ENCODE data around the gene POFUT2.
A peak's percentile ranks its signal among the peaks of the same experiment; 100 is the strongest.
"Not testable (repeated sequence)": the region's sequence is repeated elsewhere in the genome, so short reads cannot be mapped to it uniquely, and the experiment has no call there.

Gene POFUT2

DNA sequence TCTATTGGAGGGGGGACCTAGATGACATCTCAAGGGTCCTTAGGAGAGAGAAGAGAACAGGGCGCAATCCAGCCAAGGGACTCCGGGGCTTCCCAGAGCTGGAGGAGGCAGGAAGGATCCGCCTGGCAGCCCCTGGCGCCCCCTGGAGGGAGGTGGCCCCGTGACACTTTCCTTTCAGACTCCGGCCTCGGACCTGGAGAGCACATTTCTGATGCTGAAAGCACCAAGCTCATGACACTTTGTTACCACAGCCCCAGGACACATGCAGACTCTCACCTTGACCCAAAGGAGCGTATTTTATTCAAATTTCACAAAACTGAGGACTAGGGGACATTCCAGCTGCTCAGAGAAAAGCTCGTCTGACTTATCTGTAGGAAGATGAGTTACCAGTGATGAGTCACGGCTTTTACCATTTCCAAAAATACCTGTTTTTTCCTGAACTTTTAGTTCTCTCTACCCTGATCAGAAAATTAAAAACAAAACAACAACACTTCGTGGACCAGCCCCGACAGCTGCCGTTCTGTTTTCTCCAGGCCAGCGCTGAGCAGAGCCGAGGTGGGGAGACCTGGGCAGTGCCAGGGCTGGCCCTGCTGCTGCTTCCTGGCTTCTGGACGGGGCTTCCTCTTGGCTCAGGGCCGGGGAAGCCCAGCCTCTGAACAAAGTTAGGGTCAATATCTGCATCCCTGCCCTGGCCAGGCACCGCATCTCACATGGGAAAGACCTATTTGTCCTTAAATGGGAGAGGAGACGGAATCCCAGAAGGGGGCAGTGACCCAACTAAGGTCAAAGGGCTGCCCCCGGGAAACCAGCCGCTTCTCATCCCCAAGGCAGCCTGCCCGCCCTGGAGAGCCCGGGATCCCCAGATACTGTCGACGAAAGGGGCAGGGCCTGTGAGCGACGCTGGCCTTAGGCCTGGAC lies 21.6 kb upstream of the POFUT2 start:
- DNase-seq (ENCODE audit: low read depth): peak; percentile 83
- no peak overlapping the region for H3K4me3 ChIP-seq (ENCODE audit: low read depth, low read length)
- TF ChIP-seq, protein P1, sequence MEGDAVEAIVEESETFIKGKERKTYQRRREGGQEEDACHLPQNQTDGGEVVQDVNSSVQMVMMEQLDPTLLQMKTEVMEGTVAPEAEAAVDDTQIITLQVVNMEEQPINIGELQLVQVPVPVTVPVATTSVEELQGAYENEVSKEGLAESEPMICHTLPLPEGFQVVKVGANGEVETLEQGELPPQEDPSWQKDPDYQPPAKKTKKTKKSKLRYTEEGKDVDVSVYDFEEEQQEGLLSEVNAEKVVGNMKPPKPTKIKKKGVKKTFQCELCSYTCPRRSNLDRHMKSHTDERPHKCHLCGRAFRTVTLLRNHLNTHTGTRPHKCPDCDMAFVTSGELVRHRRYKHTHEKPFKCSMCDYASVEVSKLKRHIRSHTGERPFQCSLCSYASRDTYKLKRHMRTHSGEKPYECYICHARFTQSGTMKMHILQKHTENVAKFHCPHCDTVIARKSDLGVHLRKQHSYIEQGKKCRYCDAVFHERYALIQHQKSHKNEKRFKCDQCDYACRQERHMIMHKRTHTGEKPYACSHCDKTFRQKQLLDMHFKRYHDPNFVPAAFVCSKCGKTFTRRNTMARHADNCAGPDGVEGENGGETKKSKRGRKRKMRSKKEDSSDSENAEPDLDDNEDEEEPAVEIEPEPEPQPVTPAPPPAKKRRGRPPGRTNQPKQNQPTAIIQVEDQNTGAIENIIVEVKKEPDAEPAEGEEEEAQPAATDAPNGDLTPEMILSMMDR (conservative IDR thresholded peaks at IDR 0.05; ENCODE audit: low read depth, low read length): peak; percentile 83

DNA sequence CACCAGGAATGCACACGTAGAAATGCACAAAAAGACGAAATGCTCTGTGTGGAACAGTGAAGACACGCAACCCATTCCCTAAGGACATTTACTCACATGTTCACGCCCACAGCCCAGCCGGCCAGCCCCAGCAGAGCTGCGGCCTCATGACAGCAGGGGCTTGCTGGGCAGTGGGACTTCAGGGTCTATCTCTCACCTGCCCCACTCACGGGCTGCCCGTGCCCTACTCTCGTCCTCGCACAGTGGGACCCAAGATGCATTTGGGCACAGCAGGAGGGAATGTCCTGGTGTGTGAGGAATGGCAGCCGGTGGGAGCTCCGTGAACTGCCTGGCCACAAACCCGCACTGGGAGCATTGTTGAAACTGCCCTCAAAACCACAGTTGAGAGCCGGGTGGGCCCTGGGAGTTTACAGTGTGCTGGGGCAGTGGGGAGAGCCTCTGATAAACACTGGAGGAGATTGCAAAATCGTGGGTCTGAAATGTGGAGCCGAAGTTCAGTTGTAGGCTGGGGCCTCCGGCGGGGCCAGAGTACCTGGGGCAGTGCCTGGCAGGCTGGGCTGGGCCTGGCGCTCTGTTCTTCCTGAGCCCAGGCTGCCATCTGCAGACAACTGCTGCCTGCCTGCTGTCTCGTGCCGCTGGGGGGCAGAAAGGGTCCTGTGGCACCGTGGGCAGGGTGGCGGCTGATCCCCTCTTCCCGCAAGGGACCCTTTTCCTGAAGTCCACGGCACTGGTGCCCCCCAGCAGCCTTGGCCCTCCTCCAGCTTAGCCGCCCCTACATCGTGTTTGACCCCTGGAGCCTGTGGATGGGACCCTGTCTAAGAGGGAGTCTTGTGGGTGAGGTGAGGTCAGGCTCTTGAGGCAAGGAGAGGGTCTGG lies 20.7 kb upstream of the POFUT2 start:
- H3K4me3 ChIP-seq (ENCODE audit: low read depth, low read length): no peak overlapping the region
- DNase-seq (ENCODE audit: low read depth): peak; percentile 98
- TF ChIP-seq, protein P1 (conservative IDR thresholded peaks at IDR 0.05; ENCODE audit: low read depth, low read length): no peak

DNA sequence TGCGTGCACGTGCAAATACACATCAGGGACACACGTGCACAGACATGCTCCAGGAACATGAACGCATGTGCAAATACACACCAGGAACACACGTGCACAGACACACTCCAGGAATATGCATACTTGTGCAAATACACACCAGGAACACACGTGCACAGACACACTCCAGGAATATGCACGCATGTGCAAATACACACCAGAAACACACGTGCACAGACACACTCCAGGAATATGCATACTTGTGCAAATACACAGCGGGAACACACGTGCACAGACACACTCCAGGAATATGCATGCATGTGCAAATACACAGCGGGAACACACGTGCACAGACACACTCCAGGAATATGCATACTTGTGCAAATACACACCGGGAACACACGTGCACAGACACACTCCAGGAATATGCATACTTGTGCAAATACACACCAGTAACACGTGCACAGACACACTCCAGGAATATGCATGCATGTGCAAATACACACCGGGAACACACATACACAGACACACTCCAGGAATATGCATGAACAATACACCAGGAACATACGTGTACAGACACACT lies 20.0 kb upstream of the POFUT2 start:
- H3K4me3 ChIP-seq (ENCODE audit: low read depth, low read length); DNase-seq (ENCODE audit: low read depth): not testable (repeated sequence)

DNA sequence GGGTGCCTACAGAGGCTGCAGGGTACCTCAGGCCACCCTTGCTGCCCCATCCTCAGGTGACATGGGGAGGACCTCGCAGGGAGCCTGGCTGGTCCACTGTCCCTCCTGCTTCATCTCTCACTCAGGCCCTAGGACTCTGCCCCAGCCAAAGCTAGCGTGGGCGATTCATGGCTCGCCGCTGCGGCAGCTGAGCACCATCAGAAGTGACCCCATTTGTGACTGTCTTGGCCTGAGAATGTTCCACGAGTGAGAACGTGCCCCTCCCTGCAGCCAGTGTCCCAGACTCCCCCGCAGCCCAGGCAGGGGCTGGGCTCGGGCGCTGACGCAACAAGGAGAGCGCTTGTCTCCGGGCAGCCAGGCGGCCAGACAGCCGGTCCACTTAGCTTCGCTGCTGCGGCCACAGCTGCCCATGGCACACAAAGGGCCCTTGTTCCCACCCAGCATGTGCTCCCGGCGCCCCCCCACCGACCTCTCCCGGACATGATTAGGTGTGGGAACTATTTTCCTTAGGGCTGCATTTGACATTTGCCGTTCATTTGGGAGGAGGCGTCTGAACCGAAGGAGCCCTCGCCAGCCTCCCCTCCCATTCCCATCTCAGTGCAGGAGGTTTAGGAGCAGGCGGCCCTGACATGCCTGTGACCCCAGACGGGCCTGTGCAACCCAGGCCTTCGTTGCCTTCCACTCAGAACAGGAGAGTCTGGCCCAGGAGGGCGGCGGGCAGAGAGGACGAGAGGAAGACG lies 19.3 kb upstream of the POFUT2 start:
- TF ChIP-seq, protein P1 (conservative IDR thresholded peaks at IDR 0.05; ENCODE audit: low read depth, low read length): no peak
- no peak overlapping the region for H3K4me3 ChIP-seq (ENCODE audit: low read depth, low read length)
- peak; percentile 85 for DNase-seq (ENCODE audit: low read depth)

DNA sequence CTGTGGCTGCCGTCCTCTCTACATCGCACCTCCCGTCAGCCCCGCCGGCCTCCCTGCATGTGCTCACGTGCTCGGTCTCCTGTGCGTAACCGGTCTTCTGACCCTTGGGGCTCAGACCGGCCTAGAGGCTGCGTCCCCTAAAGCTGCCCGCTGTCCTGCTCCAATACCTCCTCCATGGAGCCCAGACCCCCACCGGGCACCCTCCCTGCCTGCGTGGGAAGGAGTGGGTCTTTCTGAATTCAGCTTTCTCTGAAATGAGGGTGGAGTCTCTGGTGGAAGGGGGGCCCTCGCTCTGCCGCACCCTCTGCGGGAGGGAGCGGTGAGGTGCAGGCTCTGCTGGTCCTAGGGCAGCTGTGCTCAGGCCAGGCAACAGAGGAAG lies 18.7 kb upstream of the POFUT2 start:
- no peak for DNase-seq (ENCODE audit: low read depth)
- TF ChIP-seq, protein P1 (conservative IDR thresholded peaks at IDR 0.05; ENCODE audit: low read depth, low read length): no peak
- H3K4me3 ChIP-seq (ENCODE audit: low read depth, low read length): no peak overlapping the region

DNA sequence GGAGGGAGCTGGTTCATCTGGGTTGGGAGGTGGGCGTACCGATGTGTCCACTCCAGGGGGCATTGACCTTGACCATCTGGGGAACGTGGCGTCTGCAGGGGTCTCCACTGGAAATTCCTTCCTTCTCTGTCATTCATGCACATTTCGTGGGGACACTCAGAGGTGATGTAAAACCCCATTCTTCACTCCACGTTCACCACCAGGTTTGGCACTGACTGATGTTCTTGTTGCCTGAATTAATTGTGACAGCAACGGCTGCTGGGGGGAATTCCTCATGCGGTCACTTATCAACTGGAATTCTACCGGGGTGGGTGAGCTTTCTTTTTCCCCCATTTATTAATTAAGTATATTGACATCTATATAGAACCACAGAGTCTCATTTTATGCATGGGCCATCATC lies 18.1 kb upstream of the POFUT2 start:
- no peak for DNase-seq (ENCODE audit: low read depth)
- no peak overlapping the region for H3K4me3 ChIP-seq (ENCODE audit: low read depth, low read length)
- TF ChIP-seq, protein P1 (conservative IDR thresholded peaks at IDR 0.05; ENCODE audit: low read depth, low read length): no peak

Measured in choroid plexus epithelial cell (primary cell).